HS-5 (cell line): ENCODE results near the gene APOL1.
"Not testable (repeated sequence)": the region's sequence is repeated elsewhere in the genome, so short reads cannot be mapped to it uniquely, and the experiment has no call there.

Experiments
- DNase-seq: peaks from one replicate; pipeline ENCODE4 v3.0.0-alpha.2; 2012; ENCODE audit warnings: low read depth

Gene APOL1

GRCh38 chr22:36244522-36245391, 8.2 kb upstream of the APOL1 start:
- no peak for DNase-seq

- no peak for DNase-seq
Measured at GRCh38 chr22:36245805-36246356, 7.1 kb upstream of the APOL1 start.

GRCh38 chr22:36246718-36247117, 6.2 kb upstream of the APOL1 start:
- no peak for DNase-seq

- no peak for DNase-seq
Measured at GRCh38 chr22:36247955-36248354, 5.0 kb upstream of the APOL1 start.

GRCh38 chr22:36249160-36249559, 3.8 kb upstream of the APOL1 start:
- no peak for DNase-seq

GRCh38 chr22:36250292-36250960, 2.5 kb upstream of the APOL1 start:
- not testable (repeated sequence) for DNase-seq

- DNase-seq, result not testable (repeated sequence)
Measured at GRCh38 chr22:36251979-36252608, 839 bp upstream of the APOL1 start.

- no peak for DNase-seq
Measured at GRCh38 chr22:36253523-36254490, 874 bp downstream of the APOL1 start.

- DNase-seq, result not testable (repeated sequence)
Measured at GRCh38 chr22:36255572-36255971, 2.6 kb downstream of the APOL1 start.

GRCh38 chr22:36256478-36256877, 3.5 kb downstream of the APOL1 start:
- no peak for DNase-seq

GRCh38 chr22:36257308-36257707, 4.4 kb downstream of the APOL1 start:
- DNase-seq, result no peak

GRCh38 chr22:36257948-36258670, 5.2 kb downstream of the APOL1 start:
- DNase-seq, result no peak

GRCh38 chr22:36258701-36259614, 6.0 kb downstream of the APOL1 start:
- DNase-seq, result no peak

- no peak for DNase-seq
Measured at GRCh38 chr22:36259615-36260300, 6.8 kb downstream of the APOL1 start.

- DNase-seq, result not testable (repeated sequence)
Measured at GRCh38 chr22:36261675-36262074, 8.7 kb downstream of the APOL1 start.

- DNase-seq, result not testable (repeated sequence)
Measured at GRCh38 chr22:36262307-36262706, 9.4 kb downstream of the APOL1 start.

- DNase-seq, result not testable (repeated sequence)
Measured at GRCh38 chr22:36263216-36263673, 10.3 kb downstream of the APOL1 start.

- not testable (repeated sequence) for DNase-seq
Measured at GRCh38 chr22:36263886-36264664, 11.1 kb downstream of the APOL1 start.
